Astrocyte of the cerebellum (primary cell): ENCODE measurements around the gene ZNF609.
A peak's percentile ranks its signal among the peaks of the same experiment; 100 is the strongest.

Experiments used
- DNase-seq: peaks from one replicate; pipeline ENCODE4 v3.0.0-alpha.2; 2011; ENCODE audit warnings: low read depth
- H3K4me3 ChIP-seq: 2 replicates; pipeline ENCODE4 v1.5.1; 2011; ENCODE audit warnings: mild to moderate bottlenecking, low read depth, low read length, moderate library complexity
- CTCF ChIP-seq: IDR thresholded peaks from 2 replicates; pipeline ENCODE4 v1.5.1; 2012; ENCODE audit warnings: low read length, low read depth, moderate library complexity, mild to moderate bottlenecking; ENCODE audit errors: missing control alignments
- in situ Hi-C: cut with HindIII; loops from 2 replicates; pipeline ENCODE4 v1.10.0; 2017; ENCODE audit warnings: low sequenced_read_pairs

Gene ZNF609

GRCh38 chr15:64443747-64444621, 16.4 kb upstream of the ZNF609 start:
- DNase-seq: peak; percentile 87
- no peak overlapping the region for H3K4me3 ChIP-seq
- in situ Hi-C loops: no loop called here
- no peak for TF ChIP-seq CTCF

- no peak overlapping the region for H3K4me3 ChIP-seq
- in situ Hi-C loops: no loop called here
- TF ChIP-seq CTCF: no peak
- DNase-seq: no peak
Observed at GRCh38 chr15:64444836-64445235, 15.5 kb upstream of the ZNF609 start.

- TF ChIP-seq CTCF: no peak
- no peak overlapping the region for H3K4me3 ChIP-seq
- in situ Hi-C loops: no loop called here
- DNase-seq: no peak
Observed at GRCh38 chr15:64447536-64448315, 12.7 kb upstream of the ZNF609 start.

- no peak for DNase-seq
- in situ Hi-C loops: no loop called here
Observed at GRCh38 chr15:64452988-64453688, 7.2 kb upstream of the ZNF609 start.

GRCh38 chr15:64453689-64454037, 6.7 kb upstream of the ZNF609 start:
- in situ Hi-C loops: no loop called here
- no peak for TF ChIP-seq CTCF
- DNase-seq: no peak
- no peak overlapping the region for H3K4me3 ChIP-seq

More at GRCh38 chr15:64452988-64453688, 7.2 kb upstream of the ZNF609 start:
- TF ChIP-seq CTCF: no peak
- H3K4me3 ChIP-seq: no peak overlapping the region

- DNase-seq: no peak
- in situ Hi-C loops: no loop called here
- TF ChIP-seq CTCF: no peak
- no peak overlapping the region for H3K4me3 ChIP-seq
Observed at GRCh38 chr15:64454282-64454681, 6.1 kb upstream of the ZNF609 start.
